ENCODE data around the gene HOATZ. TPM values are rescaled to one million over a fixed set of nuclear protein-coding genes. Genes with fewer than 3 reads are reported as not detected.

The HOATZ gene
- total and polyA plus RNA-seq, 2 donors (not counting 3 experiments of a cell fraction or from before 2014, with no cell fraction given) = not detected

DNA sequence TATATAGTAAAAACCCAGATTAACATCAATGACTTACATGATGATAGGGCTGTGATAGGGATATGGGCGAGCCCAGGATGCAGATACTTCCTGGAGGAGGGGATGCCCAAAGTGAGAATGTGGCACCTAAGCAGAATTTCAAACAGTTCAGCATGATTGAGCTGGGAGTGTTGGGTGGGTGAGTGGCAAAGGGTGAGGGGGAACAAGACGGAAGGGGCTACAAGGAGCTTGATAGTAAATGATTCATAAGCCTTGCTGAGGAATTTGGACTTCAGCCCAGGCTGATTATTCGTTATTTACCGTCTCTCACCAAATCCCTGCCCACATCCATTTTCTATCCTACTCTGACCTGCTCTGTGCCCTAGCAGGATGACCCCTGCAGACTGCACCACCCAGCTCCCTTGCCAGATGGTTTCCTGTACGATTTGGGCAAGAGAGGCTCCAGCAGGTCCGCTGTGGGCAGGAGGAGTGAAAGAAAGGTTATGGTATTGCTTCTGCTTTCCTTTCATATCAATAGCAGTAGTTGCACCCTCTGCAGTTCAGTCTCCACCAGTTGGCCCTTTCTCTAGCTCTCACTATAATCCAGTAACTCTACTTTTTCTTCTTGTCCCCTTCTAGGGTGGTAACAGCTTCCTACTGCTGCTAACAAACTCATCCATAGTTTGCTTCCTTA, 57.4 kb downstream of the HOATZ start:
- TF ChIP-seq FOS (IDR thresholded peaks at IDR 0.05; ENCODE audit: borderline replicate concordance, insufficient read depth, low read length) = no peak
- TF ChIP-seq POLR2AphosphoS5 (IDR thresholded peaks at IDR 0.05; ENCODE audit: insufficient read depth, low read depth, low read length) = no peak
- TF ChIP-seq GATA2 (IDR thresholded peaks at IDR 0.05; ENCODE audit: insufficient read depth, insufficient read length, low read depth, low read length) = no peak
- TF ChIP-seq CTCF (IDR thresholded peaks at IDR 0.05; ENCODE audit: extremely low read depth in 1 of 2, insufficient read depth in 1 of 2, low read depth in 1 of 2, low read length in 2 of 2) = no peak
- TF ChIP-seq EZH2 (IDR thresholded peaks at IDR 0.05; ENCODE audit: borderline replicate concordance, low read depth, low read length, severe bottlenecking) = no peak
- TF ChIP-seq MAX (IDR thresholded peaks at IDR 0.05; ENCODE audit: insufficient read depth, insufficient read length) = no peak
- no peak for TF ChIP-seq MYC (IDR thresholded peaks at IDR 0.05; ENCODE audit: low read depth, low read length)
- no peak for TF ChIP-seq JUN (IDR thresholded peaks at IDR 0.05; ENCODE audit: borderline replicate concordance, insufficient read depth, insufficient read length, low read depth)
- no peak for TF ChIP-seq POLR2A (IDR thresholded peaks at IDR 0.05; ENCODE audit: low read depth, low read length)
- dilution Hi-C loops (cut with MboI; ENCODE audit: extremely low pct_ligation_motif_present, low sequenced_read_pairs) (no loop called here), intact Hi-C loops (cut with micrococcal nuclease) (no loop called here)
- DNase-seq (ENCODE audit: low read depth, low spot score) (peak; percentile 54), FAIRE-seq (no peak)
- H3K9ac ChIP-seq (replicated peaks; ENCODE audit: extremely low read depth, insufficient read depth, low read length) = no peak overlapping the region
- H3K79me2 ChIP-seq (ENCODE audit: control insufficient read depth, insufficient read depth, low read length) = no peaks in the 10 kb centered on the region
- peaks cover 5% of the 10 kb centered on the region for H3K4me1 ChIP-seq (ENCODE audit: control insufficient read depth, extremely low read depth, insufficient read depth, low read length)
- H2AFZ ChIP-seq (ENCODE audit: low read depth, low read length) = no peak overlapping the region
- H3K4me2 ChIP-seq (ENCODE audit: insufficient read depth, low read length) = no peak overlapping the region
- no peaks in the 10 kb centered on the region for H3K9me3 ChIP-seq (replicated peaks; ENCODE audit: control insufficient read depth, insufficient read depth, low read length)
- ChIA-PET POLR2A (no interaction called here), CTCF (interaction anchor here (0.8 to 1.0 kb wide), 3 partner anchors 10 to 206 kb away, joined by 3 to 4 read pairs (median 3); no protein-coding TSS in a partner anchor)
- no peaks in the 10 kb centered on the region for H3K36me3 ChIP-seq (ENCODE audit: control insufficient read depth in 2 of 2, extremely low read depth in 1 of 2, insufficient read depth in 2 of 2, low read length in 2 of 2)
- H3K4me3 ChIP-seq (replicated peaks in 1 of 3; ENCODE audit: insufficient read depth in 1 of 3, low read depth in 1 of 3, low read length in 3 of 3) = no peak overlapping the region
- no TSS peak for BruUV-seq (replicated peaks)
- no peaks in the 10 kb centered on the region for H4K20me1 ChIP-seq (replicated peaks; ENCODE audit: control insufficient read depth, extremely low read depth, insufficient read depth, low read length)
- H3K9me1 ChIP-seq (replicated peaks; ENCODE audit: control insufficient read depth, extremely low read depth, insufficient read depth, low read length) = no peaks in the 10 kb centered on the region
- no peaks in the 10 kb centered on the region for H3K27me3 ChIP-seq (ENCODE audit: control insufficient read depth in 2 of 2, insufficient read depth in 2 of 2, low read length in 2 of 2)
- H3K27ac ChIP-seq (ENCODE audit: insufficient read depth, low read depth, low read length) = no peak overlapping the region
